ENCODE results near the gene FLRT2.

FLRT2 gene

GRCh38 chr14:85578930-85579329 lies 49.0 kb downstream of the FLRT2 start:
- TF ChIP-seq CTCF (conservative IDR thresholded peaks at IDR 0.05; ENCODE audit: low read depth, low read length) = no peak

GRCh38 chr14:85579942-85580341 lies 50.0 kb downstream of the FLRT2 start:
- DNase-seq (ENCODE audit: low read depth) = no peak
- H3K4me3 ChIP-seq (ENCODE audit: low read length) = no peak overlapping the region
- no peak for TF ChIP-seq CTCF (conservative IDR thresholded peaks at IDR 0.05; ENCODE audit: low read depth, low read length)

More at GRCh38 chr14:85578930-85579329, 49.0 kb downstream of the FLRT2 start:
- no peak for DNase-seq (ENCODE audit: low read depth)
- no peak overlapping the region for H3K4me3 ChIP-seq (ENCODE audit: low read length)

- no peak for TF ChIP-seq CTCF (conservative IDR thresholded peaks at IDR 0.05; ENCODE audit: low read depth, low read length)
- no peak for DNase-seq (ENCODE audit: low read depth)
- H3K4me3 ChIP-seq (ENCODE audit: low read length) = no peak overlapping the region
These were observed 50.7 kb downstream of the FLRT2 start for GRCh38 chr14:85580536-85581140.

- no peak for DNase-seq (ENCODE audit: low read depth)
- H3K4me3 ChIP-seq (ENCODE audit: low read length) = no peak overlapping the region
- TF ChIP-seq CTCF (conservative IDR thresholded peaks at IDR 0.05; ENCODE audit: low read depth, low read length) = no peak
These were observed 51.7 kb downstream of the FLRT2 start for GRCh38 chr14:85581691-85582090.

- no peak overlapping the region for H3K4me3 ChIP-seq (ENCODE audit: low read length)
- TF ChIP-seq CTCF (conservative IDR thresholded peaks at IDR 0.05; ENCODE audit: low read depth, low read length) = no peak
- DNase-seq (ENCODE audit: low read depth) = no peak
These were observed 53.4 kb downstream of the FLRT2 start for GRCh38 chr14:85583380-85583779.

GRCh38 chr14:85584481-85584880 lies 54.5 kb downstream of the FLRT2 start:
- no peak overlapping the region for H3K4me3 ChIP-seq (ENCODE audit: low read length)

More at GRCh38 chr14:85584481-85584880, 54.5 kb downstream of the FLRT2 start:
- TF ChIP-seq CTCF (conservative IDR thresholded peaks at IDR 0.05; ENCODE audit: low read depth, low read length) = no peak
- no peak for DNase-seq (ENCODE audit: low read depth)

All from retinal pigment epithelial cell (primary cell).